DND-41 (cell line): ENCODE data around the gene ZBTB48.

Source experiments
- ATAC-seq: fragments of 200-7000 bp; cut with Tn5 transposase; 3 replicates; pipeline ENCODE4 v1.9.1; 2021; ENCODE audit warnings: low read depth; ENCODE audit not compliant: insufficient read depth
- DNase-seq: peaks from one replicate; pipeline ENCODE4 v3.0.0-alpha.2; 2020
- H2AFZ ChIP-seq: 2 replicates; pipeline ENCODE4 v1.6.0; 2012; ENCODE audit warnings: low read depth, low read length
- H3K27ac ChIP-seq: 2 replicates; pipeline ENCODE4 v1.5.1; 2012; ENCODE audit warnings: low read length, inconsistent platforms
- H3K27me3 ChIP-seq: fragments of 200-600 bp; sonication (generic); 2 replicates; pipeline ENCODE4 v1.6.0; 2012; ENCODE audit warnings: low read length, mild to moderate bottlenecking, inconsistent platforms; ENCODE audit not compliant: insufficient read depth, poor library complexity
- H3K36me3 ChIP-seq: 2 replicates; pipeline ENCODE4 v1.5.1; 2012; ENCODE audit warnings: low read length, inconsistent platforms; ENCODE audit not compliant: insufficient read depth
- H3K4me1 ChIP-seq: 2 replicates; pipeline ENCODE4 v1.5.1; 2012; ENCODE audit warnings: mild to moderate bottlenecking, low read length; ENCODE audit not compliant: insufficient read depth
- H3K4me2 ChIP-seq: 2 replicates; pipeline ENCODE4 v1.6.0; 2012; ENCODE audit warnings: mild to moderate bottlenecking, moderate library complexity, low read length, inconsistent platforms; ENCODE audit not compliant: insufficient read depth
- H3K4me3 ChIP-seq, 2 experiments: fragments of 200-600 bp in 1 of 2; shearing (Covaris generic) in 1 of 2; 2 replicates each; pipeline ENCODE4 v1.5.1; 2012 to 2016; ENCODE audit warnings: inconsistent platforms in 2 of 2, low read length in 2 of 2, mild to moderate bottlenecking in 2 of 2, low read depth in 1 of 2, moderate library complexity in 1 of 2
- H3K79me2 ChIP-seq: 2 replicates; pipeline ENCODE4 v1.6.0; 2012; ENCODE audit warnings: low read length, inconsistent platforms; ENCODE audit not compliant: insufficient read depth
- H3K9ac ChIP-seq: 2 replicates; pipeline ENCODE4 v1.6.0; 2012; ENCODE audit warnings: low read depth, mild to moderate bottlenecking, inconsistent platforms, low read length, moderate library complexity
- H3K9me3 ChIP-seq: 2 replicates; pipeline ENCODE4 v1.5.1; 2012; ENCODE audit warnings: low read length, moderate library complexity, mild to moderate bottlenecking, inconsistent platforms; ENCODE audit not compliant: insufficient read depth, severe bottlenecking
- H4K20me1 ChIP-seq: 2 replicates; pipeline ENCODE4 v1.6.0; 2012; ENCODE audit warnings: low read length; ENCODE audit not compliant: insufficient read depth
- CTCF ChIP-seq: IDR thresholded peaks from 2 replicates; pipeline ENCODE4 v1.5.1; 2012; ENCODE audit warnings: borderline replicate concordance, low read length, moderate library complexity, mild to moderate bottlenecking; ENCODE audit not compliant: poor library complexity, severe bottlenecking; ENCODE audit errors: extremely low read depth
- EZH2 ChIP-seq: IDR thresholded peaks from 3 replicates; pipeline ENCODE4 v1.6.1; 2012; ENCODE audit warnings: borderline replicate concordance, low read depth, mild to moderate bottlenecking, moderate library complexity, low read length, inconsistent platforms; ENCODE audit not compliant: severe bottlenecking

ZBTB48 gene

GRCh38 chr1:6628971-6629479 lies 49.2 kb downstream of the ZBTB48 start:
- Histone ChIP-seq H2AFZ (no peak overlapping the region), H3K9me3 (no peaks in the 10 kb centered on the region), H4K20me1 (peaks cover 51% of the 10 kb centered on the region), H3K4me1 (peaks cover 25% of the 10 kb centered on the region), H3K79me2 (peaks cover 49% of the 10 kb centered on the region), H3K27me3 (no peaks in the 10 kb centered on the region), H3K4me3 (no peak overlapping the region), H3K27ac (no peak overlapping the region), H3K36me3 (peaks cover 73% of the 10 kb centered on the region), H3K4me2 (no peak overlapping the region), H3K9ac (no peak overlapping the region)
- no peak for ATAC-seq
- TF ChIP-seq CTCF (no peak), EZH2 (no peak)
- no peak for DNase-seq

- Histone ChIP-seq H3K9me3 (no peaks in the 10 kb centered on the region), H3K36me3 (peaks cover 78% of the 10 kb centered on the region), H4K20me1 (peaks cover 51% of the 10 kb centered on the region), H3K4me2 (no peak overlapping the region), H3K27me3 (no peaks in the 10 kb centered on the region), H3K27ac (no peak overlapping the region), H2AFZ (no peak overlapping the region), H3K4me1 (peaks cover 20% of the 10 kb centered on the region), H3K9ac (no peak overlapping the region), H3K4me3 (no peak overlapping the region), H3K79me2 (peaks cover 44% of the 10 kb centered on the region)
- DNase-seq (no peak), ATAC-seq (no peak)
- TF ChIP-seq EZH2: no peak
- TF ChIP-seq CTCF: no peak
Measured at GRCh38 chr1:6630027-6630426, 50.2 kb downstream of the ZBTB48 start.

GRCh38 chr1:6631058-6631457 lies 51.3 kb downstream of the ZBTB48 start:
- Histone ChIP-seq H3K36me3 (peaks cover 88% of the 10 kb centered on the region), H3K4me2 (no peak overlapping the region), H3K27ac (no peak overlapping the region), H3K9ac (no peak overlapping the region), H3K4me1 (peaks cover 16% of the 10 kb centered on the region), H3K79me2 (peaks cover 34% of the 10 kb centered on the region), H3K27me3 (no peaks in the 10 kb centered on the region), H4K20me1 (peaks cover 47% of the 10 kb centered on the region), H3K4me3 (no peak overlapping the region), H3K9me3 (no peaks in the 10 kb centered on the region), H2AFZ (no peak overlapping the region)
- TF ChIP-seq CTCF (no peak), EZH2 (no peak)
- DNase-seq: no peak
- no peak for ATAC-seq
